PC-9 (cell line): Measurements from ENCODE around the gene EVC2.

Source experiments
- CTCF ChIP-seq: fragments of 200-600 bp; sonication (generic); conservative IDR thresholded peaks from 2 replicates; pipeline ENCODE4 v1.6.1; 2017; ENCODE audit warnings: mixed run types, antibody characterized with exemption, mild to moderate bottlenecking, moderate library complexity
- EZH2 ChIP-seq: fragments of 200-600 bp; sonication (generic); IDR thresholded peaks from 2 replicates; pipeline ENCODE4 v1.8.0; 2017; ENCODE audit warnings: antibody characterized with exemption, low read depth

- TF ChIP-seq CTCF: no peak
- TF ChIP-seq EZH2: no peak
Measured at GRCh38 chr4:5686338-5686737, 22.0 kb downstream of the EVC2 start.
